ENCODE data around the gene CAPZA1.

Gene CAPZA1

DNA sequence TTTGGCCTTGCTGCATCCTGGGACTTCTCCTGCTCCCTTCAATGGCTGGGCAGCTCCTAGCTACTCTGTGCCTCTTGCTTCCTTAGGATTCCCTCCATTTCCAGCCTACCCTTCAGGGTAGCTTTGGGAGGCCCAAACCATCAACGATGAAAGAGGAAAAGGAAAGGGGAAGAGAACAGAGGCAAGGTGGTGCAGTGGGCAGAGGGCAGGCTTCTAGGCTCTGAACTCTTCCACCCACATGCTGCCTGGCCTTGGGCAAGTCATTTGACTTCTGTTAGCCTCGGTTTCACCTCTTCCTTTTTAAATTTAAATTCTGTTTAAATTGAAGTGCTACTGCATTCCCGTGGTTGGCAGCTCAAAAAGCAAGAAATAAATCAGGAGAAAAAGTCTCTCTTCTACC, 101.2 kb downstream of the CAPZA1 start (continued):
- TF ChIP-seq, protein P1, sequence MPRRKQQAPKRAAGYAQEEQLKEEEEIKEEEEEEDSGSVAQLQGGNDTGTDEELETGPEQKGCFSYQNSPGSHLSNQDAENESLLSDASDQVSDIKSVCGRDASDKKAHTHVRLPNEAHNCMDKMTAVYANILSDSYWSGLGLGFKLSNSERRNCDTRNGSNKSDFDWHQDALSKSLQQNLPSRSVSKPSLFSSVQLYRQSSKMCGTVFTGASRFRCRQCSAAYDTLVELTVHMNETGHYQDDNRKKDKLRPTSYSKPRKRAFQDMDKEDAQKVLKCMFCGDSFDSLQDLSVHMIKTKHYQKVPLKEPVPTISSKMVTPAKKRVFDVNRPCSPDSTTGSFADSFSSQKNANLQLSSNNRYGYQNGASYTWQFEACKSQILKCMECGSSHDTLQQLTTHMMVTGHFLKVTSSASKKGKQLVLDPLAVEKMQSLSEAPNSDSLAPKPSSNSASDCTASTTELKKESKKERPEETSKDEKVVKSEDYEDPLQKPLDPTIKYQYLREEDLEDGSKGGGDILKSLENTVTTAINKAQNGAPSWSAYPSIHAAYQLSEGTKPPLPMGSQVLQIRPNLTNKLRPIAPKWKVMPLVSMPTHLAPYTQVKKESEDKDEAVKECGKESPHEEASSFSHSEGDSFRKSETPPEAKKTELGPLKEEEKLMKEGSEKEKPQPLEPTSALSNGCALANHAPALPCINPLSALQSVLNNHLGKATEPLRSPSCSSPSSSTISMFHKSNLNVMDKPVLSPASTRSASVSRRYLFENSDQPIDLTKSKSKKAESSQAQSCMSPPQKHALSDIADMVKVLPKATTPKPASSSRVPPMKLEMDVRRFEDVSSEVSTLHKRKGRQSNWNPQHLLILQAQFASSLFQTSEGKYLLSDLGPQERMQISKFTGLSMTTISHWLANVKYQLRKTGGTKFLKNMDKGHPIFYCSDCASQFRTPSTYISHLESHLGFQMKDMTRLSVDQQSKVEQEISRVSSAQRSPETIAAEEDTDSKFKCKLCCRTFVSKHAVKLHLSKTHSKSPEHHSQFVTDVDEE (CRISPR knock-in tag; IDR thresholded peaks at IDR 0.05): no peak
- TF ChIP-seq CSRNP3 (CRISPR knock-in tag; IDR thresholded peaks at IDR 0.05): no peak
